GM12878 (cell line): ENCODE data around the gene ZNF850. TPM values are rescaled to one million over a fixed set of nuclear protein-coding genes. Genes with fewer than 3 reads are reported as not detected.

Experiments
- ATF7 ChIP-seq: fragments of 450-650 bp; IDR thresholded peaks from 2 replicates; pipeline ENCODE4 v1.6.1; 2016; ENCODE audit warnings: low read depth, mild to moderate bottlenecking
- BCLAF1 ChIP-seq: fragments of 450-650 bp; IDR thresholded peaks from 2 replicates; pipeline ENCODE4 v1.6.1; 2017; ENCODE audit warnings: antibody characterized with exemption, mild to moderate bottlenecking, moderate library complexity
- EED ChIP-seq: sonication (generic); IDR thresholded peaks from 2 replicates; pipeline ENCODE4 v1.6.1; 2016; ENCODE audit warnings: antibody characterized with exemption, low read depth
- EGR1 ChIP-seq, 2 experiments: IDR thresholded peaks; 1 replicate in 1 of 2; 2 replicates in 1 of 2; pipeline ENCODE4 v1.6.1; 2011 to 2012; ENCODE audit warnings: low read depth in 2 of 2, low read length in 2 of 2, borderline replicate concordance in 1 of 2, mild to moderate bottlenecking in 1 of 2, moderate library complexity in 1 of 2
- ESRRA ChIP-seq: IDR thresholded peaks from 2 replicates; pipeline ENCODE4 v1.6.1; 2012; ENCODE audit warnings: mild to moderate bottlenecking, low read length, improper control_type of control experiment
- FOS ChIP-seq: IDR thresholded peaks from 3 replicates; pipeline ENCODE4 v1.6.1; 2011; ENCODE audit warnings: borderline replicate concordance; ENCODE audit not compliant: insufficient read length; ENCODE audit errors: extremely low read depth
- JUNB ChIP-seq: IDR thresholded peaks from 2 replicates; pipeline ENCODE4 v1.6.1; 2016; ENCODE audit warnings: antibody characterized with exemption, mild to moderate bottlenecking
- NFIC ChIP-seq: IDR thresholded peaks from 2 replicates; pipeline ENCODE4 v1.6.1; 2012; ENCODE audit warnings: low read depth, mild to moderate bottlenecking, inconsistent platforms, low read length, moderate library complexity
- NR2C1 ChIP-seq: fragments of 450-650 bp; IDR thresholded peaks from 2 replicates; pipeline ENCODE4 v1.6.1; 2017; ENCODE audit warnings: antibody characterized with exemption, mild to moderate bottlenecking, moderate library complexity
- PRDM15 ChIP-seq: fragments of 450-650 bp; formaldehyde crosslinking; IDR thresholded peaks from 2 replicates; pipeline ENCODE4 v1.4.0; 2020; ENCODE audit warnings: mild to moderate bottlenecking, moderate library complexity
- RCOR1 ChIP-seq: conservative IDR thresholded peaks from 2 replicates; pipeline ENCODE4 v1.6.1; 2012; ENCODE audit warnings: low read depth, low read length, improper control_type of control experiment
- STAT3 ChIP-seq: IDR thresholded peaks from 2 replicates; pipeline ENCODE4 v1.6.1; 2011; ENCODE audit warnings: low read depth, low read length, improper control_type of control experiment
- TCF12 ChIP-seq: IDR thresholded peaks from 2 replicates; pipeline ENCODE4 v1.6.1; 2011; ENCODE audit warnings: low read depth, mild to moderate bottlenecking, low read length
- USF2 ChIP-seq: IDR thresholded peaks from 2 replicates; pipeline ENCODE4 v1.6.1; 2011; ENCODE audit warnings: low read depth, low read length, improper control_type of control experiment, borderline replicate concordance
- ZNF384 ChIP-seq: IDR thresholded peaks from 2 replicates; pipeline ENCODE4 v1.6.1; 2012; ENCODE audit warnings: low read depth, mild to moderate bottlenecking, low read length, improper control_type of control experiment, borderline replicate concordance
- ZNF687 ChIP-seq: fragments of 450-650 bp; IDR thresholded peaks from 2 replicates; pipeline ENCODE4 v1.6.1; 2017; ENCODE audit warnings: mild to moderate bottlenecking, moderate library complexity
- polyA plus RNA-seq, 11 experiments: library from polyadenylated mRNA; depleted of rRNA in 4 of 11; unstranded in 6 of 11; stranded (reverse) in 5 of 11; fragments of >200 nt; fragmentation: Nextera tagmentation in 4 of 11; fragmentation: Illumina TruSeq in 1 of 11; extraction: Ambion mirVana in 4 of 11; extraction: Trizol in 1 of 11; gene quantifications; 1 replicate in 1 of 11; 2 replicates in 10 of 11; pipeline versions ENCODE4 v1.2.1 to v1.2.3, GENCODE V29; 2011 to 2016; ENCODE audit warnings: inconsistent platforms in 2 of 11, missing spikeins in 2 of 11, low read depth in 1 of 11
- total RNA-seq, 4 experiments: library from RNA; depleted of rRNA in 3 of 4; stranded (reverse); fragments of >200 nt in 3 of 4; fragmentation: Illumina TruSeq in 1 of 4; extraction: Trizol in 1 of 4; gene quantifications; 2 replicates each; pipeline versions ENCODE4 v1.2.1 to v1.2.3, GENCODE V29; 2013 to 2021

ZNF850 gene
- total and polyA plus RNA-seq, 10 of the 15 experiments (the other 5 are each of a cell fraction or from before 2014, with no cell fraction given): 0.44 to 6.4 (median 2.5) TPM

- TF ChIP-seq ZNF687: no peak
- no peak for TF ChIP-seq NR2C1
- TF ChIP-seq EED: no peak
- TF ChIP-seq STAT3: no peak
- TF ChIP-seq BCLAF1: no peak
- no peak for TF ChIP-seq ZNF384
- TF ChIP-seq NFIC: no peak
- TF ChIP-seq PRDM15: no peak
- TF ChIP-seq TCF12: no peak
- no peak for TF ChIP-seq RCOR1
- TF ChIP-seq EGR1 (IDR thresholded peaks at IDR 0.05; ENCODE audit: borderline replicate concordance in 1 of 2, low read depth in 2 of 2, low read length in 2 of 2): no peak
- TF ChIP-seq FOS: no peak
- TF ChIP-seq ESRRA: no peak
- TF ChIP-seq JUNB: no peak
- no peak for TF ChIP-seq ATF7
- no peak for TF ChIP-seq USF2
- TF ChIP-seq, all 136 proteins: peak for 0
These were observed 24.9 kb downstream of the ZNF850 start (continued) for GRCh38 chr19:36747750-36748149.
